Measurements from ENCODE around the gene OXCT1.

- TF ChIP-seq KLF16 (tag by site-specific recombination; IDR thresholded peaks at IDR 0.05): no peak
- TF ChIP-seq ZNF10 (tag by site-specific recombination; IDR thresholded peaks at IDR 0.05): no peak
- no peak for TF ChIP-seq ZNF366 (tag by site-specific recombination; conservative IDR thresholded peaks at IDR 0.05)
- TF ChIP-seq ZNF580 (tag by site-specific recombination; IDR thresholded peaks at IDR 0.05): no peak
- TF ChIP-seq SP2 (tag by site-specific recombination; IDR thresholded peaks at IDR 0.05): no peak
- no peak for TF ChIP-seq YY1 (tag by site-specific recombination; IDR thresholded peaks at IDR 0.05)
- TF ChIP-seq ZNF621 (tag by site-specific recombination; IDR thresholded peaks at IDR 0.05): no peak
- TF ChIP-seq SALL2 (tag by site-specific recombination; IDR thresholded peaks at IDR 0.05; ENCODE audit: borderline replicate concordance): no peak
- no peak for TF ChIP-seq PATZ1 (tag by site-specific recombination; IDR thresholded peaks at IDR 0.05)
- TF ChIP-seq INSM2 (tag by site-specific recombination; IDR thresholded peaks at IDR 0.05): no peak
Observed at GRCh38 chr5:41851116-41851515, 19.1 kb downstream of the OXCT1 start.

Data from HEK293 (cell line).